ENCODE data around the gene CEP295NL. TPM values are rescaled to one million over a fixed set of nuclear protein-coding genes. Genes with fewer than 3 reads are reported as not detected.
"Not testable (repeated sequence)": the region's sequence is repeated elsewhere in the genome, so short reads cannot be mapped to it uniquely, and the experiment has no call there.

Gene CEP295NL
- total RNA-seq, 1 experiment from 2014 or later = 1.8 TPM

- H3K79me2 ChIP-seq (ENCODE audit: low read length) = no peaks in the 10 kb centered on the region
- no peak overlapping the region for H2AFZ ChIP-seq (ENCODE audit: low read length)
- intact Hi-C loops (cut with micrococcal nuclease) = no loop called here
- no peak overlapping the region for H3K4me2 ChIP-seq (ENCODE audit: low read length)
- POLR2A ChIA-PET (ENCODE audit: unreplicated experiment) = no interaction called here
- ATAC-seq (no peak), DNase-seq (no peak)
- TF ChIP-seq CTCF (conservative IDR thresholded peaks at IDR 0.05; ENCODE audit: low read depth, low read length) (no peak), EZH2 (IDR thresholded peaks at IDR 0.05; ENCODE audit: low read length, unreplicated experiment) (no peak), EZH2phosphoT487 (IDR thresholded peaks at IDR 0.05; ENCODE audit: borderline replicate concordance, low read length) (no peak)
- H4K20me1 ChIP-seq (ENCODE audit: low read length) = no peaks in the 10 kb centered on the region
- H3K9ac ChIP-seq (ENCODE audit: low read length) = no peak overlapping the region
- no peaks in the 10 kb centered on the region for H3K4me1 ChIP-seq (ENCODE audit: insufficient read depth, low read length)
- no peaks in the 10 kb centered on the region for H3F3A ChIP-seq (ENCODE audit: low read length, unreplicated experiment)
- BruUV-seq (replicated peaks) = no TSS peak
- H3K27me3 ChIP-seq (ENCODE audit: low read length) = no peaks in the 10 kb centered on the region
- H3K27ac ChIP-seq (ENCODE audit: low read length) = no peak overlapping the region
- H3K4me3 ChIP-seq (ENCODE audit: low read length) = no peak overlapping the region
- H3K9me3 ChIP-seq (ENCODE audit: low read length) = peaks cover 11% of the 10 kb centered on the region
- H3K9me2 ChIP-seq (replicated peaks; ENCODE audit: low read length) = no peaks in the 10 kb centered on the region
- H3K36me3 ChIP-seq (ENCODE audit: low read depth, low read length) = no peaks in the 10 kb centered on the region
- CTCF ChIA-PET = no interaction called here
These were observed 43.6 kb upstream of the CEP295NL start for GRCh38 chr17:78946631-78947030.

GRCh38 chr17:78946131-78946530 is 43.1 kb upstream of the CEP295NL start:
- H4K20me1 ChIP-seq (ENCODE audit: low read length) = no peaks in the 10 kb centered on the region
- no peaks in the 10 kb centered on the region for H3K36me3 ChIP-seq (ENCODE audit: low read depth, low read length)
- H3K9me3 ChIP-seq (ENCODE audit: low read length) = peaks cover 6% of the 10 kb centered on the region
- ChIA-PET CTCF (no interaction called here), POLR2A (ENCODE audit: unreplicated experiment) (no interaction called here)
- DNase-seq (no peak), ATAC-seq (no peak)
- H3K27me3 ChIP-seq (ENCODE audit: low read length) = no peaks in the 10 kb centered on the region
- H3K4me1 ChIP-seq (ENCODE audit: insufficient read depth, low read length) = no peaks in the 10 kb centered on the region
- H3K27ac ChIP-seq (ENCODE audit: low read length) = no peak overlapping the region
- H3K4me3 ChIP-seq (ENCODE audit: low read length) = no peak overlapping the region
- H2AFZ ChIP-seq (ENCODE audit: low read length) = no peak overlapping the region
- BruUV-seq (replicated peaks) = no TSS peak
- H3K9ac ChIP-seq (ENCODE audit: low read length) = no peak overlapping the region
- no peak overlapping the region for H3K4me2 ChIP-seq (ENCODE audit: low read length)
- no peaks in the 10 kb centered on the region for H3F3A ChIP-seq (ENCODE audit: low read length, unreplicated experiment)
- TF ChIP-seq EZH2phosphoT487 (IDR thresholded peaks at IDR 0.05; ENCODE audit: borderline replicate concordance, low read length) (no peak), EZH2 (IDR thresholded peaks at IDR 0.05; ENCODE audit: low read length, unreplicated experiment) (no peak), CTCF (conservative IDR thresholded peaks at IDR 0.05; ENCODE audit: low read depth, low read length) (no peak)
- H3K9me2 ChIP-seq (replicated peaks; ENCODE audit: low read length) = no peaks in the 10 kb centered on the region
- intact Hi-C loops (cut with micrococcal nuclease) = no loop called here
- no peaks in the 10 kb centered on the region for H3K79me2 ChIP-seq (ENCODE audit: low read length)

GRCh38 chr17:78945455-78945854 is 42.5 kb upstream of the CEP295NL start:
- H3K4me1 ChIP-seq (ENCODE audit: insufficient read depth, low read length); CTCF ChIA-PET; intact Hi-C loops (cut with micrococcal nuclease); H3K9me3 ChIP-seq (ENCODE audit: low read length); H4K20me1 ChIP-seq (ENCODE audit: low read length); POLR2A ChIA-PET (ENCODE audit: unreplicated experiment); H3K9me2 ChIP-seq (replicated peaks; ENCODE audit: low read length); H3K79me2 ChIP-seq (ENCODE audit: low read length); H3K4me3 ChIP-seq (ENCODE audit: low read length); H3K27ac ChIP-seq (ENCODE audit: low read length); BruUV-seq (replicated peaks); H3K36me3 ChIP-seq (ENCODE audit: low read depth, low read length); DNase-seq; H3K9ac ChIP-seq (ENCODE audit: low read length); H2AFZ ChIP-seq (ENCODE audit: low read length); H3K27me3 ChIP-seq (ENCODE audit: low read length); H3K4me2 ChIP-seq (ENCODE audit: low read length); H3F3A ChIP-seq (ENCODE audit: low read length, unreplicated experiment); ATAC-seq: not testable (repeated sequence)
